KG1 (cell line): ENCODE data around the gene TAAR5.
"Not testable (repeated sequence)": the region's sequence is repeated elsewhere in the genome, so short reads cannot be mapped to it uniquely, and the experiment has no call there.

ENCODE experiments used
- DNase-seq: peaks from one replicate; lab custom pipeline; 2025; lab: John Stamatoyannopoulos, UW

The TAAR5 gene

GRCh38 chr6:132570221-132570777 lies 19.2 kb downstream of the TAAR5 start, which contains the start of gene TAAR6:
TAAR6 (plus strand) TSS chr6:132570322; CDS start chr6:132570322, 0 bp downstream.
- DNase-seq, result no peak

GRCh38 chr6:132569170-132569569 lies 20.4 kb downstream of the TAAR5 start:
- DNase-seq, result no peak

GRCh38 chr6:132568611-132569010 lies 20.9 kb downstream of the TAAR5 start:
- DNase-seq, result no peak

GRCh38 chr6:132567566-132567965 lies 22.0 kb downstream of the TAAR5 start:
- DNase-seq, result no peak

GRCh38 chr6:132566404-132566803 lies 23.1 kb downstream of the TAAR5 start:
- DNase-seq, result no peak

- not testable (repeated sequence) for DNase-seq
Observed at GRCh38 chr6:132560087-132560486, 29.5 kb downstream of the TAAR5 start.

GRCh38 chr6:132552372-132552771 lies 37.2 kb downstream of the TAAR5 start, which contains the start of gene TAAR8:
TAAR8 (plus strand) TSS chr6:132552672; CDS start chr6:132552693, 21 bp downstream.
- DNase-seq, result no peak

GRCh38 chr6:132551214-132551613 lies 38.3 kb downstream of the TAAR5 start:
- DNase-seq, result no peak

- DNase-seq, result no peak
Observed at GRCh38 chr6:132548746-132549463, 40.6 kb downstream of the TAAR5 start.

GRCh38 chr6:132544826-132545225 lies 44.7 kb downstream of the TAAR5 start:
- DNase-seq, result no peak
